ENCODE data around the gene WFIKKN1. TPM values are rescaled to one million over a fixed set of nuclear protein-coding genes. Genes with fewer than 3 reads are reported as not detected.
A peak's percentile ranks its signal among the peaks of the same experiment; 100 is the strongest.

The WFIKKN1 gene
- total and polyA plus RNA-seq, 2 of the 13 experiments (the other 11 are each of a cell fraction or from before 2014, with no cell fraction given) = 1.7 to 4.9 TPM

DNA sequence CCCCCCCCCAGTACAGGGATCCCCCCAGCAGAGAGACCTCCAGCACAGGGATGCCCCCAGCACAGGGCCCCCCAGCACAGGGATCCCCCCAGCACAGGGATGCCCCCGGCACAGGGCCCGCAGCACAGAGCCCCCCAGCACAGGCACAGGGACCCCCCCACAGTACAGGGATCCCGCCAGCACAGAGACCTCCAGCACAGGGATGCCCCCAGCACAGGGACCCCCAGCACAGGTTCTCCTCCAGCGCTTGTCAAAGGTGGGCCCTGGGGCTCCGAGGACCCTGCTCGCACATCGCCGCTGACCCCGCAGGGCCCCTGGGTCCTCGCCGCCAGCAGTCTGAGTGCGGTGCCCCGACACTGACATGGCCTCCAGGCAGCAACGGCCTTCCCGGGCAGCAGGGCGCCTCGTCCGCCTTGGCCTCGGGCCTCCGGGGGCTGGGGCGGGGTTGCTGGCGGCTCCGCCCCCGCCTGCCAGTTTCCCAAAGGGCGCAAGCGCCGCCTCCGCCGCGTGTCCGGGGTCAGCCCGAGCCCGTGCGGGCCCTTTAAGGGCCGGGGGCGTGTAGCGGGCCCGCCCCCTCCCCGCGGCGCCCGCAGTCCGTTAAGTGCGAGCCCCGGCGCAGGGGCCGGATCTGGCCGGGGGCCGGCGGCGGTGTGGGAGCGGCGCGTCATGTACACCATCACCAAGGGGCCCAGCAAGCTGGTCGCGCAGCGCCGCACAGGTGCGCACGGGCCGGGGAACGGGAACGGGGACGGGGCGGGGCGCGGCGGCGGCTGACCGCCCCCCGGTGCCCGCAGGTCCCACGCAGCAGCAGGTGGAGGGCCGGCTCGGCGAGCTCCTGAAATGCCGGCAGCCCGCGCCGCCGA is 10.8 kb downstream of the WFIKKN1 start, which contains the start of gene MCRIP2 (continued):
- peak; percentile 30; the same call in 1 of the 2 replicates for TF ChIP-seq ZMYM4 (CRISPR knock-in tag; IDR thresholded peaks at IDR 0.05)
- TF ChIP-seq MTF1 (CRISPR knock-in tag; IDR thresholded peaks at IDR 0.05) = no peak
- no peak for TF ChIP-seq SNRNP70 (IDR thresholded peaks at IDR 0.05; ENCODE audit: low read depth, low read length)
- TF ChIP-seq ZNF468 (CRISPR knock-in tag; IDR thresholded peaks at IDR 0.05) = no peak
- TF ChIP-seq ZNF782 (CRISPR knock-in tag; IDR thresholded peaks at IDR 0.05; ENCODE audit: borderline replicate concordance) = no peak
- no peak for TF ChIP-seq FOXM1 (CRISPR knock-in tag; IDR thresholded peaks at IDR 0.05)
- TF ChIP-seq ZNF841 (CRISPR knock-in tag; IDR thresholded peaks at IDR 0.05; ENCODE audit: borderline replicate concordance) = no peak
- no peak for TF ChIP-seq ZNF83 (CRISPR knock-in tag; IDR thresholded peaks at IDR 0.05; ENCODE audit: borderline replicate concordance)
- no peak for TF ChIP-seq JUND (CRISPR knock-in tag; IDR thresholded peaks at IDR 0.05)
- TF ChIP-seq, protein P1, sequence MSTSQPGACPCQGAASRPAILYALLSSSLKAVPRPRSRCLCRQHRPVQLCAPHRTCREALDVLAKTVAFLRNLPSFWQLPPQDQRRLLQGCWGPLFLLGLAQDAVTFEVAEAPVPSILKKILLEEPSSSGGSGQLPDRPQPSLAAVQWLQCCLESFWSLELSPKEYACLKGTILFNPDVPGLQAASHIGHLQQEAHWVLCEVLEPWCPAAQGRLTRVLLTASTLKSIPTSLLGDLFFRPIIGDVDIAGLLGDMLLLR (CRISPR knock-in tag; IDR thresholded peaks at IDR 0.05) = peak; percentile 90
- no peak for TF ChIP-seq ZNF747 (CRISPR knock-in tag; IDR thresholded peaks at IDR 0.05; ENCODE audit: borderline replicate concordance)
- TF ChIP-seq, protein P2, sequence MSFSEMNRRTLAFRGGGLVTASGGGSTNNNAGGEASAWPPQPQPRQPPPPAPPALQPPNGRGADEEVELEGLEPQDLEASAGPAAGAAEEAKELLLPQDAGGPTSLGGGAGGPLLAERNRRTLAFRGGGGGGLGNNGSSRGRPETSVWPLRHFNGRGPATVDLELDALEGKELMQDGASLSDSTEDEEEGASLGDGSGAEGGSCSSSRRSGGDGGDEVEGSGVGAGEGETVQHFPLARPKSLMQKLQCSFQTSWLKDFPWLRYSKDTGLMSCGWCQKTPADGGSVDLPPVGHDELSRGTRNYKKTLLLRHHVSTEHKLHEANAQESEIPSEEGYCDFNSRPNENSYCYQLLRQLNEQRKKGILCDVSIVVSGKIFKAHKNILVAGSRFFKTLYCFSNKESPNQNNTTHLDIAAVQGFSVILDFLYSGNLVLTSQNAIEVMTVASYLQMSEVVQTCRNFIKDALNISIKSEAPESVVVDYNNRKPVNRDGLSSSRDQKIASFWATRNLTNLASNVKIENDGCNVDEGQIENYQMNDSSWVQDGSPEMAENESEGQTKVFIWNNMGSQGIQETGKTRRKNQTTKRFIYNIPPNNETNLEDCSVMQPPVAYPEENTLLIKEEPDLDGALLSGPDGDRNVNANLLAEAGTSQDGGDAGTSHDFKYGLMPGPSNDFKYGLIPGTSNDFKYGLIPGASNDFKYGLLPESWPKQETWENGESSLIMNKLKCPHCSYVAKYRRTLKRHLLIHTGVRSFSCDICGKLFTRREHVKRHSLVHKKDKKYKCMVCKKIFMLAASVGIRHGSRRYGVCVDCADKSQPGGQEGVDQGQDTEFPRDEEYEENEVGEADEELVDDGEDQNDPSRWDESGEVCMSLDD (CRISPR knock-in tag; IDR thresholded peaks at IDR 0.05; ENCODE audit: borderline replicate concordance) = peak; percentile 46; the same call in 1 of the 2 replicates
- no peak for TF ChIP-seq HOXA5 (CRISPR knock-in tag; IDR thresholded peaks at IDR 0.05)
- no peak for TF ChIP-seq ZNF136 (CRISPR knock-in tag; IDR thresholded peaks at IDR 0.05; ENCODE audit: low read depth)
- TF ChIP-seq ZNF615 (CRISPR knock-in tag; IDR thresholded peaks at IDR 0.05; ENCODE audit: borderline replicate concordance) = no peak
- TF ChIP-seq ZFP36L2 (CRISPR knock-in tag; IDR thresholded peaks at IDR 0.05) = no peak
- no peak for TF ChIP-seq AHR (CRISPR knock-in tag; IDR thresholded peaks at IDR 0.05)
- TF ChIP-seq ISL2 (CRISPR knock-in tag; IDR thresholded peaks at IDR 0.05) = 0 out of 2 replicates have a peak, but pooled peaks have one; percentile 17
- TF ChIP-seq ZNF607 (CRISPR knock-in tag; IDR thresholded peaks at IDR 0.05; ENCODE audit: borderline replicate concordance) = 0 out of 2 replicates have a peak, but pooled peaks have one; percentile 24
- peak; percentile 68; the same call in 1 of the 2 replicates for TF ChIP-seq MAZ (IDR thresholded peaks at IDR 0.05; ENCODE audit: borderline replicate concordance, low read depth, low read length)
- 0 out of 2 replicates have a peak, but pooled peaks have one; percentile 40 for TF ChIP-seq MAZ (CRISPR knock-in tag; IDR thresholded peaks at IDR 0.05; ENCODE audit: low read depth)
- peak; percentile 67 for TF ChIP-seq TAF1 (CRISPR knock-in tag; IDR thresholded peaks at IDR 0.05)
- TF ChIP-seq USF2 (IDR thresholded peaks at IDR 0.05; ENCODE audit: low read depth, low read length) = no peak
- TF ChIP-seq USF2 (CRISPR knock-in tag; IDR thresholded peaks at IDR 0.05; ENCODE audit: borderline replicate concordance) = no peak
- TF ChIP-seq RBM39 (IDR thresholded peaks at IDR 0.05; ENCODE audit: low read depth, low read length, poor library complexity, severe bottlenecking) = peak; percentile 19
- TF ChIP-seq ZNF672 (CRISPR knock-in tag; IDR thresholded peaks at IDR 0.05) = no peak
